ENCODE data around the gene SMIM32.
A peak's percentile ranks its signal among the peaks of the same experiment; 100 is the strongest.

The SMIM32 gene

GRCh38 chr5:136235321-136235720 is 42.4 kb upstream of the SMIM32 start:
- peak; percentile 55; the same call in 1 of the 3 replicates for ATAC-seq (ENCODE audit: low read depth)
- Histone ChIP-seq H3K27ac (ENCODE audit: poor library complexity, severe bottlenecking) (no peak overlapping the region), H3K27me3 (ENCODE audit: insufficient read depth, poor library complexity, severe bottlenecking) (peaks cover 2% of the 10 kb centered on the region), H3K36me3 (ENCODE audit: low read depth) (no peaks in the 10 kb centered on the region), H3K9me3 (ENCODE audit: severe bottlenecking) (no peaks in the 10 kb centered on the region), H3K4me1 (ENCODE audit: insufficient read depth, poor library complexity, severe bottlenecking) (no peaks in the 10 kb centered on the region), H3K4me3 (ENCODE audit: severe bottlenecking) (no peak overlapping the region)
- TF ChIP-seq CTCF (IDR thresholded peaks at IDR 0.05; ENCODE audit: poor library complexity, severe bottlenecking) = no peak
- DNase-seq (ENCODE audit: low spot score) = no peak

GRCh38 chr5:136232316-136232715 is 39.4 kb upstream of the SMIM32 start:
- no peak for DNase-seq (ENCODE audit: low spot score)
- Histone ChIP-seq H3K27ac (ENCODE audit: poor library complexity, severe bottlenecking) (no peak overlapping the region), H3K27me3 (ENCODE audit: insufficient read depth, poor library complexity, severe bottlenecking) (peaks cover 12% of the 10 kb centered on the region), H3K9me3 (ENCODE audit: severe bottlenecking) (no peaks in the 10 kb centered on the region), H3K4me3 (ENCODE audit: severe bottlenecking) (no peak overlapping the region), H3K4me1 (ENCODE audit: insufficient read depth, poor library complexity, severe bottlenecking) (no peaks in the 10 kb centered on the region), H3K36me3 (ENCODE audit: low read depth) (no peaks in the 10 kb centered on the region)
- no peak for ATAC-seq (ENCODE audit: low read depth)
- no peak for TF ChIP-seq CTCF (IDR thresholded peaks at IDR 0.05; ENCODE audit: poor library complexity, severe bottlenecking)

GRCh38 chr5:136230176-136230575 is 37.2 kb upstream of the SMIM32 start:
- Histone ChIP-seq H3K9me3 (ENCODE audit: severe bottlenecking) (no peaks in the 10 kb centered on the region), H3K4me1 (ENCODE audit: insufficient read depth, poor library complexity, severe bottlenecking) (no peaks in the 10 kb centered on the region), H3K4me3 (ENCODE audit: severe bottlenecking) (no peak overlapping the region), H3K27ac (ENCODE audit: poor library complexity, severe bottlenecking) (no peak overlapping the region), H3K36me3 (ENCODE audit: low read depth) (no peaks in the 10 kb centered on the region), H3K27me3 (ENCODE audit: insufficient read depth, poor library complexity, severe bottlenecking) (peaks cover 25% of the 10 kb centered on the region)
- TF ChIP-seq CTCF (IDR thresholded peaks at IDR 0.05; ENCODE audit: poor library complexity, severe bottlenecking) = no peak
- ATAC-seq (ENCODE audit: low read depth) (no peak), DNase-seq (ENCODE audit: low spot score) (no peak)

GRCh38 chr5:136228136-136228757 is 35.3 kb upstream of the SMIM32 start:
- Histone ChIP-seq H3K36me3 (ENCODE audit: low read depth) (no peaks in the 10 kb centered on the region), H3K27me3 (ENCODE audit: insufficient read depth, poor library complexity, severe bottlenecking) (peaks cover 25% of the 10 kb centered on the region), H3K9me3 (ENCODE audit: severe bottlenecking) (no peaks in the 10 kb centered on the region), H3K4me1 (ENCODE audit: insufficient read depth, poor library complexity, severe bottlenecking) (no peaks in the 10 kb centered on the region), H3K27ac (ENCODE audit: poor library complexity, severe bottlenecking) (no peak overlapping the region), H3K4me3 (ENCODE audit: severe bottlenecking) (no peak overlapping the region)
- TF ChIP-seq CTCF (IDR thresholded peaks at IDR 0.05; ENCODE audit: poor library complexity, severe bottlenecking) = no peak
- ATAC-seq (ENCODE audit: low read depth) (no peak), DNase-seq (ENCODE audit: low spot score) (no peak)

GRCh38 chr5:136226401-136226800 is 33.4 kb upstream of the SMIM32 start:
- ATAC-seq (ENCODE audit: low read depth) = no peak
- Histone ChIP-seq H3K9me3 (ENCODE audit: severe bottlenecking) (no peaks in the 10 kb centered on the region), H3K4me1 (ENCODE audit: insufficient read depth, poor library complexity, severe bottlenecking) (no peaks in the 10 kb centered on the region), H3K27me3 (ENCODE audit: insufficient read depth, poor library complexity, severe bottlenecking) (peaks cover 25% of the 10 kb centered on the region), H3K4me3 (ENCODE audit: severe bottlenecking) (no peak overlapping the region), H3K36me3 (ENCODE audit: low read depth) (no peaks in the 10 kb centered on the region), H3K27ac (ENCODE audit: poor library complexity, severe bottlenecking) (no peak overlapping the region)
- no peak for DNase-seq (ENCODE audit: low spot score)
- TF ChIP-seq CTCF (IDR thresholded peaks at IDR 0.05; ENCODE audit: poor library complexity, severe bottlenecking) = no peak
